K562 (cell line): ENCODE results near the gene ZNF629.

Experiments used
- ATF3 ChIP-seq, 2 experiments: fragments of 450-650 bp in 1 of 2; sonication (generic) in 1 of 2; formaldehyde crosslinking in 1 of 2; IDR thresholded peaks in 1 of 2; conservative IDR thresholded peaks in 1 of 2; 2 replicates each; pipeline versions ENCODE4 v1.6.1 to v1.8.1; 2016 to 2023; ENCODE audit warnings: mild to moderate bottlenecking in 2 of 2, moderate library complexity in 2 of 2, inconsistent platforms in 1 of 2, missing genetic modification reagents in 1 of 2
- CHD1 ChIP-seq: fragments of 200-600 bp; sonication (generic); IDR thresholded peaks from one replicate; pipeline ENCODE4 v1.6.1; 2012; ENCODE audit warnings: mild to moderate bottlenecking, moderate library complexity, low read length, inconsistent platforms
- EGR1 ChIP-seq: fragments of 450-650 bp; conservative IDR thresholded peaks from 2 replicates; pipeline ENCODE4 v1.6.1; 2017; ENCODE audit warnings: mild to moderate bottlenecking
- ETV6 ChIP-seq, 3 experiments: fragments of 150-350 bp in 1 of 3; sonication (generic) in 1 of 3; formaldehyde crosslinking in 1 of 3; IDR thresholded peaks; 2 replicates each; pipeline versions ENCODE4 v1.6.1 to v1.8.0; 2014 to 2022; ENCODE audit warnings: borderline replicate concordance in 2 of 3, low read depth in 2 of 3, antibody characterized with exemption in 1 of 3, low read length in 1 of 3, mild to moderate bottlenecking in 1 of 3, missing genetic modification reagents in 1 of 3
- HDGF ChIP-seq: fragments of 450-650 bp; IDR thresholded peaks from 2 replicates; pipeline ENCODE4 v1.6.1; 2016
- HNRNPL ChIP-seq: fragments of 200-400 bp; formaldehyde crosslinking; IDR thresholded peaks from 2 replicates; pipeline ENCODE4 v1.6.1; 2017; ENCODE audit warnings: low read depth, mild to moderate bottlenecking, low read length
- PHB ChIP-seq: fragments of 250-450 bp; sonication (Bioruptor Pico); IDR thresholded peaks from 2 replicates; pipeline ENCODE4 v1.5.0; 2021
- POLR3A ChIP-seq: IDR thresholded peaks from 2 replicates; pipeline ENCODE4 v1.6.1; 2011; ENCODE audit warnings: borderline replicate concordance, mild to moderate bottlenecking, moderate library complexity; ENCODE audit not compliant: insufficient read length, insufficient read depth; ENCODE audit errors: extremely low read depth
- TAL1 ChIP-seq: fragments of 450-650 bp; IDR thresholded peaks from 2 replicates; pipeline ENCODE4 v1.6.1; 2016; ENCODE audit warnings: mild to moderate bottlenecking
- ZNF274 ChIP-seq: IDR thresholded peaks from 2 replicates; pipeline ENCODE4 v1.6.1; 2011; ENCODE audit warnings: low read depth, mild to moderate bottlenecking, low read length, moderate library complexity, borderline replicate concordance
- ZNF699 ChIP-seq: fragments of 250-450 bp; sonication (Bioruptor Pico); IDR thresholded peaks from 2 replicates; pipeline ENCODE4 v1.8.0; 2021; ENCODE audit warnings: mild to moderate bottlenecking, moderate library complexity; ENCODE audit not compliant: insufficient replicate concordance

DNA sequence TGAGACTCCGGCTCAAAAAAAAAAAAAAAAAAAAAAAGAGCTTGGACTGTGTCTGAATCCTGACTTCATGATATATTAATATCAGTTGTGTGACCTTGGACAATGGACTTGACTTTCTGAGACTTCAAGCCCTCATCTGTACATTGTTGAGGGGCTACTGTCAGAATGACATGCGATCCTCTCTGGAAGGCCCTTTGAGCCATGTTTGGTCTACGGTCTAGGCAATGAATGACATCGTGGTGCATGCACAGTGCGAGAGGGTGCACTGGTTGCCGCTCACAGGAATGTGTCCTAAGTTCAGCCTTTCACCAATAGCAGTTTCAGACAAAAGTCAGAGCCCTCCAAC is 43.0 kb upstream of the ZNF629 start:
- TF ChIP-seq HNRNPL (no peak), HDGF (no peak), ETV6 (IDR thresholded peaks at IDR 0.05; ENCODE audit: borderline replicate concordance in 1 of 2, low read depth in 2 of 2, low read length in 1 of 2) (no peak), ETV6 (CRISPR knock-in tag; IDR thresholded peaks at IDR 0.05; ENCODE audit: borderline replicate concordance) (no peak), POLR3A (no peak), TAL1 (no peak), CHD1 (no peak), ATF3 (IDR thresholded peaks at IDR 0.05) (no peak), ATF3 (CRISPR knock-in tag; conservative IDR thresholded peaks at IDR 0.05) (no peak), ZNF699 (CRISPR knock-in tag) (no peak), ZNF274 (no peak), EGR1 (no peak), PHB (no peak)
